ENCODE results near the gene PRMT9.

The PRMT9 gene

GRCh38 chr4:147683717-147684700 is at the start of gene PRMT9:
PRMT9 (minus strand) TSS chr4:147684163; CDS start chr4:147683987, 176 bp downstream.
- DNase-seq: peak; percentile 91

- DNase-seq: peak; percentile 37
Observed at GRCh38 chr4:147732518-147733235, 48.7 kb upstream of the PRMT9 start.

DNA sequence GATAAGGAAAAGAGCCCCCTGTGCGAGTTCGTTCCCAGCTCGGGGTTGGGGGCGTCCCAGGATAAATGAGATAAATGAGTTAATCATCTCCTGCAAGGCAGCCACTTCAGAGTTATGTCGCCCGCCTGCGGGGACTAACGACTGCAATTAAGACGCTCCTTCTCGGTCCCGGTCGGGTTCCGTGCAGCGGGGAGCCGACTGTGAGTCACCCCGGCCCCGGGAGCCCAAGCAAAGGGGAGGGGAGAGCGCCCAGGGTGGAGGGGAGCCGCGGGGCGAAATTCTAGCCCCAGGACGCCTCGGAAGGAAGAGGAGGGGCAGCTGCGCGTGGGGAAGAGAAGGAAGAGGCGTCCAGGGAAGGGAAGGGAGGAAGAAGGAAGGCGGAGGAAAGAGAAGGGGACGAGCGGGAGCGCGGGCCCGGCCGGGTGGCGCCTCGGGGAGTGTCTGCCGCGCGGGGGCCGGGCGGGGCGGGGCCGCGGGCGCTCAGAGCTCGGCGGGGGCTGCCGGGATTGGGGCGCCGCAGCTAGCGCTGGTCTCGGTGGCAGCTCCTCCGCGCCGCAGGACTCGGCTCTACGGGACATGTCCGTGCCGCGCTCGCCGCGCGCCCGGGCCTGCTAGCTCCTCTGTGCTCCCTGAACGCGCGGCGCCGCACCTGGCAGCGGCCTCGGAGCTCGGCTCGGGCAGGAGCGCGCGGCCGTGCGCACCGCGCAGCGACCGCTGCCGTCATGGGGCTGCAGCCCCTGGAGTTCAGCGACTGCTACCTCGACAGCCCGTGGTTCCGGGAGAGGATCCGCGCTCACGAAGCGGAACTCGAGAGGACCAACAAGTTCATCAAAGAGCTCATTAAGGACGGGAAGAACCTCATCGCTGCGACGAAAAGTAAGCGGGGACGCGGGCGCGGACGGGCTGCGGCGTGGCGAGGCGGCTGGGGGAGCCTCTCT is 47.9 kb upstream of the PRMT9 start, which contains the start of gene ARHGAP10:
Gene ARHGAP10 (plus strand): TSS at position 509 of the 938 bp plus-strand sequence. CDS start 214 bp downstream, at position 723.
- DNase-seq: peak; percentile 86

GRCh38 chr4:147730333-147730732 is 46.4 kb upstream of the PRMT9 start:
- DNase-seq: no peak

DNA sequence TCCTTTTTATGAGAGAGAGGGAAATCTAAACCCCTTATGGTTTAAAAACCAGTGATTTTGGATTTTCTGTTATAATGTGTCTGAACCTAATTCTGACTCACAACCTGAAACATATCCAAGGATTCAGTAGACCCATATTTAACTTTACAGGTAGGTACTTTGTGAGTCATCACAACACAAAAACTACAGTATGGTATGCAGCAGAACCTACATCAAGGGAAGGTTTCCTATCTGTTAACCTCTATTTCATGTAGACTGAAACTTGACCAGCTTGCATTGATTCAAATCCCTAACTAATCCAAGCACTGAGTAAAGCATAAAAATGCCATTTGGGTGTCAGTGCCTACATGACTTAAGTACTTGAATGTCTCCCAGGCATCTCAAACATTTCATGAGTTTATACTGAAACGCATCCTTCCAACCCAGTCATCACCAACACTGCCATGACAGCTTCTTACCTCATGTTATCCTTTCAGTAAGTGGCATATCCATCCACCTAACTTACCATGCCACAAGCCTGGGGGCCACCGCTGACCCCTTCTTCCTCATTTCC is 43.6 kb upstream of the PRMT9 start:
- no peak for DNase-seq

DNA sequence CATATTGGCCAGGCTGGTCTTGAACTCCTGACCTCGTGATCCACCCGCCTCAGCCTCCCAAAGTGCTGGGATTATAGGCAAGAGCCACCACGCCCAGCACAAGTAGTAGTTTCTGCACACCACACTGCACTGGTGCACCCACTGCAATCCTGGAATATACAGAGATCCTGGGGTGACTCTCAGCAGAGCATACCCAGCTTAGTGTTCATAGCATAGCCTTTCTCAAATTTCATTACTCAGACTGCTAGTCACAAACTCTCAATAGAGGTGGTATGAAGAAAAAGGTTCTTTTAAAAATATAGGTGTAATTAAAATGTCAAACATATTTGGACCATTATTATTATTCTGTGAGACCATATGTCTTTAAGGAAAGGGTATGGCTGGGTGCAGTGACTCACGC is 41.7 kb upstream of the PRMT9 start:
- DNase-seq: no peak

DNA sequence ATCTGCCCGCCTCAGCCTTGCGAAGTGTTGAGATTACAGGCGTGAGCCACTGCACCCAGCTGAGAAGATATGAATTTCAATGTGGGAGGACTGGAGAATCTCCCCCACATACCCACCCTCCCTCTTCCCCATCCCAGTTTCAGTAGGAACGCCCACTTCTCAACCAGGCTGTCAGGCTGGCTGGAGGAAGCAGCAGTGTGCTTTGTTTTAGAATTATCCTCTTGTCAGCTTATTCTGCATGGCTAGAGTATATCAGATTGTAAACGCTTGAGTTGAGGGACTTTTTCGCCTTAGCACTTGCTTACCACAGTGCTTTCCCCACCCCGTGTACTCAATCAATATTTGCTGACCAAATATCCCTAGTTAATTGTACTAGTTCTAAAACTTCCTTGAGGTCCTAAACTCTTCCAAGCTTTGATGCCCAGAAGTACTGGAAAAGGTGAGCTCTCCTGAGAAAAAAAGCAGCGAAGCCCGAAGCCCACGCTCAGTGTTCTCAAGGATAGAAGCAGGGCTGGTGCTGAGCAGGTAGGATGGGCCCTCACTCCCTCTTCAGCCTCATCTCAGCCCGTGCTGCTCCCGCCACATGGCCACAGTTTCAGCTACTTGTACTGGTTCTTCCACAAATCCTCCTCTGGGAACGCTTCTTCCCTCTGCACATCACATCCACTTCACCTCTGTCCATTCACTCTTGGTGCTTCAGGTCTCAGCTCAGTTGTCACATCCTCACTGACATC is 40.7 kb upstream of the PRMT9 start:
- no peak for DNase-seq

- no peak for DNase-seq
Observed at GRCh38 chr4:147723326-147723725, 39.4 kb upstream of the PRMT9 start.

GRCh38 chr4:147717878-147718277 is 33.9 kb upstream of the PRMT9 start:
- DNase-seq: no peak

DNA sequence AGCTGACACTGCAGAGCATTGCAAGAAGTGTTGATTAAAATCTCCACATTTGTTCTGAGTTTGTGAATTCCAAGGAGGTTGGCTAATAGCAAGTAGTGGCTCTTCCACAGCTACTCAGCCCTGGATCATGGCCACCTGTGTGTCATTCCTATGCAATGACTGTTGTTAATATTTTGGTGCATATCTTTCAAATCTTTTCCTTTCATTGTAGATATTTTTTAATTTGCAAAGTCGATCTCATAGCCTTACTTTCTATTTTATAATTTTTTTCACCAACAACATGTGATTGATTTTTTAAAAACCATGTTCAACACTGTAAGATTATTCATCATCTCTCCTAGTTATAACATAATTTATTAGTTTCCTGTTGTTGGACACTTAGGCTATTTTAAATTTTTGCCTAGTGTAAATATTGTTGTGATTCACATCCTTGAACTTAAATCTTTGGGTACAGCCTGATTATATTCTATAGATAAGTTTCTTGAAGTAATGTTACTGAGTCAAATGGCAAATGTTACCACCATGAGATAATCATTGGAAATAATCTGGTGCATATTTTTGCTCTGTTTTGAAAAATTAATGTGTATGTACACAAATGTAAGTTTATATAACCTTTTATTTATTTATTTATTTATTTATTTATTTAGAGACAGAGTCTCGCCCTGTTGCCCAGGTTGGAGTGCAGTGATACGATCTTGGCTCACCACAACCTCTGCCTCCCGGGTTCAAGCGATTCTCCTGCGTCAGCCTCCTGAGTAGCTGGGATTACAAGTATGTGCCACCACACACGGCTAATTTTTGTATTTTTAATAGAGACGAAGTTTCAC is 30.8 kb upstream of the PRMT9 start:
- no peak for DNase-seq

- DNase-seq: peak; percentile 78
Observed at GRCh38 chr4:147709999-147710398, 26.0 kb upstream of the PRMT9 start.

DNA sequence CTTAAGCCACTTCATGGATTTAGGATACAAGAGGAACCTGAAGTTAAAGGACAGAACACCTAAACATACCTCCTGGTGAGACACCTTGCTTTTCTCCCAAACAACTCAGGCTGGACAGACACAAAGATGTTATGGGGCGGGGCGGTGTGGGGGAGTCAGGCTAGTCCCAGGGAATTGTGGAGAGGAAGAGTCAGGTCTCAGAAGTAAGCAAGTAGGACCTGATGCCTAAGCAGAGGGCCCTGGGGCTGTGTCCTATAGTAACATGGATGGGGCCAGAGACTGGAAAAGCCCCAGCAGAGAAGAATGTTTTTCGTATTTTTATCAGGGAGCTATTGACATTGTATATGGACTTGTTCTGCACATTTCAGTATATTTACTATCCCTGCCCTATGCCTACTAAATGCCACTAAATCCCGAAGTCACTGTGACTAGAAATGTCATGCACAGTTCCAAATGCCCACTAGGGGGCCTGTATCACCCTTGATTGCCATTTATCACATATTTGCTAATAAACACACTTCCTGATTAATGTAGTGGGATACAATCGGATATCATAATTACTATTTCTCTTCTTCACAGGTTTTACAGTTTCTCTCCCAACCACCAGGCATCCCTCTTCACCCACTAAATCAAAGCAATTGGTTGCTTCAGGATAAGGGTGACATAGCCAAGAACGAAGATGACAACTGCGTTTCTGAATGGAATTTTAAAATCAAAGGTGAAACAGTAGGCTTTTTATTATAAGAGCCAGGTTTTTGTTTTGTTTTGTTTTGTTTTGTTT is 24.1 kb upstream of the PRMT9 start:
- peak; percentile 14 for DNase-seq

- no peak for DNase-seq
Observed at GRCh38 chr4:147704846-147705245, 20.9 kb upstream of the PRMT9 start.

DNA sequence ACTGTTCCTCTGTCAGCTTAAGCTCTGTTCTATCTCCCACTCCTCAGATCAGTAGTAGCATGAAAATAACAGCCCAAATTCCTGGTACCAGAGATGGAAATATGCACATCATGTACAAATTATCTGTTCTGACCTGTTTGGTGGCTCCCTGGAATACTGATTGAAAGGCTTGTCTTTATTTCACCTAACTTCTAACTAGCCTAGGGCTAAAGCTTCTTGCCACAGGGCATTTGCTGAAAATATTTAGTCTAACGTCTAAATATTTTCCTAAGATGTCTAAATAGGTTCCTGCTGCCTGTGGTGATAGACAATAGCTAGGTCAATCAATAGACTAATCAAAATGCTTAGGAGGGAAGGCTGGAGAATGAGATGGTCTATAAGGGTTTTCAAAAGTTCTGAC is 12.9 kb upstream of the PRMT9 start:
- no peak for DNase-seq

- no peak for DNase-seq
Observed at GRCh38 chr4:147693218-147693617, 9.3 kb upstream of the PRMT9 start.

GRCh38 chr4:147691820-147692219 is 7.9 kb upstream of the PRMT9 start:
- no peak for DNase-seq

- DNase-seq: no peak
Observed at GRCh38 chr4:147689067-147689466, 5.1 kb upstream of the PRMT9 start.

- DNase-seq: no peak
Observed at GRCh38 chr4:147683188-147683591, 773 bp downstream of the PRMT9 start.

DNA sequence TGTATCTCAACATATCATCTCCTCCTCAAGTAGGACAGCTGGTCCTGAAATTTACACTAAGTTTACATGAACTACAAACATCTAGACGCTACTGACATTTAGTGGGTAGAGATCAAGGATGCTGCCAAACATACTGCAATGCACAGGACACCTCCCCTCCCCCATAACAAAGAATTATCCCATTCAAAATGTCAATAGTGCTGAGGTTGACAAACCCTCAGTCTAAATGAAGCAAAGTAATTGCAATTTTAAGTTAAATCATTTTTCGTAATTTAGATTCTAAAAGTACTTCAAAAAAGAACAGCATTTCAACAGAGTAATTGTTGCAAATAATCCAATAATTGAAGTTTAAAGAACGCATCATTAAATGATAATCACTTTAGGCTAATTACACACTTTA is 1.2 kb downstream of the PRMT9 start:
- DNase-seq: no peak
